Measurements from ENCODE around the gene P2RY2.

- TF ChIP-seq POLR2A (IDR thresholded peaks at IDR 0.05; ENCODE audit: low read length) (no peak), GATA1 (IDR thresholded peaks at IDR 0.05; ENCODE audit: low read depth, low read length) (no peak)
Measured at GRCh38 chr11:73176874-73177155, 41.3 kb upstream of the P2RY2 start.

All from erythroblast (primary cell).